Retinal pigment epithelial cell (primary cell): Measurements from ENCODE around the gene PTPA.

Source experiments
- DNase-seq: peaks from one replicate; pipeline ENCODE4 v3.0.0-alpha.2; 2010; ENCODE audit warnings: low read depth
- H3K4me3 ChIP-seq: 2 replicates; pipeline ENCODE4 v1.5.1; 2011; ENCODE audit warnings: mild to moderate bottlenecking, low read length, control low read depth, moderate library complexity
- CTCF ChIP-seq: conservative IDR thresholded peaks from 2 replicates; pipeline ENCODE4 v1.5.1; 2011; ENCODE audit warnings: low read depth, low read length, control low read depth, inconsistent platforms

The PTPA gene

DNA sequence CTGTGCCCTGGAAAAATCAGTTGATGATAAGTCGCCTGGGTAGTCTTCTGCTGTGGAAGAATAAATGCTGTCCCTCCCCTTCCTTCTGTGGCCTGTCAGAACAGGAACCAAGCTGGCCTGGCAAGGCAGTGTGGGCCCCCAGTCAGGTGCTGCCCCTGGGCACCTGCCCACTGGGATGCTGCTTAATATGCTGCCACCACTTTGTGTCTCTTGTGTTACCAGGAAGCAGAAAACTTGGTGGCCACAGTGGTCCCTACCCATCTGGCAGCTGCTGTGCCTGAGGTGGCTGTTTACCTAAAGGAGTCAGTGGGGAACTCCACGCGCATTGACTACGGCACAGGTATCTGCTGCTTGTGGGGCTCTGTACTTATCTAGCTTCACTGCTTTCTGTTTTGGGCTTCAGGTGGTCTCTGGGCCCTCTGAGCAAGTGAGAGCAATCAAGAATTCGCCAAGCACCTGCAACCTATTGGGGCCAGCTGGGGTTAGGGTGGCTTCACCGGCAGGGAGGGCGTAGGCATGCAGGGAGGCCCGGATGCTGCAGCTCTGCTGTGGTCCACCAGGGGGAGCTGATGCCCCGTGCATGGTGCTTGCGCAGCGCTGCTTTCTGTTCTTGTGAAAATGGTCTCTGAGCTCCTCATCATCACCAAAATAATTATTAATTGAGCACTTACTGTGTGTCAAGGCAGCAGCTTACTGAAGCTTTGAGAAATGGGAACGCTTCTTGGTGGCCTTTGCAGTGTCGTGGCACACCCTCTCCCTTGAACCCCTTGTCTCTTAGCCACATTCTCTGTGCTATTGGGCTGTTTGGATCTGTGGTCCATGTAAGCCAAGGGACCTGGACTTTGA, 20.3 kb downstream of the PTPA start:
- TF ChIP-seq CTCF = peak; percentile 99
- no peak overlapping the region for H3K4me3 ChIP-seq
- no peak for DNase-seq

- no peak overlapping the region for H3K4me3 ChIP-seq
- no peak for DNase-seq
Measured at GRCh38 chr9:129133082-129133481, 21.9 kb downstream of the PTPA start.

GRCh38 chr9:129135476-129135875, 24.3 kb downstream of the PTPA start:
- no peak overlapping the region for H3K4me3 ChIP-seq
- DNase-seq = no peak
- no peak for TF ChIP-seq CTCF

More at GRCh38 chr9:129133082-129133481, 21.9 kb downstream of the PTPA start:
- no peak for TF ChIP-seq CTCF

DNA sequence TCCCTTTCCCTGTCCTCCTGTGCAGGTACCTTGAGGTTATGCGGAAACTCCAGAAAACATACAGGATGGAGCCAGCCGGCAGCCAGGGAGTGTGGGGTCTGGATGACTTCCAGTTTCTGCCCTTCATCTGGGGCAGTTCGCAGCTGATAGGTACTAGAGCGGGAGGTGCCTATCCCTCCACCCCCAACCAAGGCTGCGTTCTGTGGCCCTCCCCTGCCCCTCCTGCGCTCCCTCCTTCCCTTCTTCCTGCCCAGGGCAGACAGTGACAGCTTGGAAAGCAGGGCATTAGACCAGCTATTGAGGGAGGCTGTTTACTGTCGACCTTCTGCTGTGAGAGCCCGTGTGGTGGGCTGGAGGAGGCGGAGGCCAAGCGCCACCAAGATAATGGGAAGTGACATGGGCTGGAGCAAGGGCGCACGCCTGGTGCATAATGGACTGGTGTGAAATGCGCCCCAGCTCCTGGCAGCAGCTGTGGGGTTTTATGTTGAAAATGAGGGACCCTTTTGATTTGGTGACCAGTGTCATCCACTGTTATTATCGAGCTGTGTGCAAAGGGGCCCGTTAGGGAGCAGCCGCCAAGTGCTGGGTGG, 25.3 kb downstream of the PTPA start:
- H3K4me3 ChIP-seq = no peak overlapping the region
- no peak for DNase-seq
- TF ChIP-seq CTCF = no peak

GRCh38 chr9:129137292-129138143, 26.3 kb downstream of the PTPA start:
- H3K4me3 ChIP-seq = no peak overlapping the region
- DNase-seq = no peak
- TF ChIP-seq CTCF = no peak

- TF ChIP-seq CTCF = no peak
- no peak for DNase-seq
Measured at GRCh38 chr9:129138144-129138462, 26.9 kb downstream of the PTPA start.

More at GRCh38 chr9:129138144-129138462, 26.9 kb downstream of the PTPA start:
- no peak overlapping the region for H3K4me3 ChIP-seq
